HCT116 (cell line): ENCODE data around the gene STIM1. TPM values are rescaled to one million over a fixed set of nuclear protein-coding genes. Genes with fewer than 3 reads are reported as not detected.

ENCODE experiments used
- ATAC-seq: fragments of 200-7000 bp; cut with Tn5 transposase; 2 replicates; pipeline ENCODE4 v1.9.1; 2020; ENCODE audit warnings: mild to moderate bottlenecking, moderate library complexity
- BruUV-seq: library from RNA; stranded (reverse); fragments of 400-500 nt; replicated peaks from 2 replicates; lab custom pipeline; 2021; lab: Mats Ljungman, UMichigan
- CTCF ChIA-PET: fragments of 300-600 bp; sonication (Branson Sonifier 250); formaldehyde crosslinking; loops from one replicate; lab custom pipeline; 2021; ENCODE audit warnings: antibody characterized with exemption; lab: Charles Lee
- POLR2A ChIA-PET: fragments of 300-600, 350-600 bp; sonication (Branson Sonifier 250); formaldehyde crosslinking; loops from one replicate; lab custom pipeline; 2021; ENCODE audit warnings: antibody characterized with exemption; lab: Charles Lee
- RAD21 ChIA-PET, 2 experiments: fragments of 300-600 bp; sonication (Branson Sonifier 250); formaldehyde crosslinking; loops; one replicate each; lab custom pipeline; 2023; ENCODE audit warnings: low total read pairs in 2 of 2; ENCODE audit not compliant: uncharacterized antibody in 2 of 2, unreplicated experiment in 2 of 2, low non-redundant PET in 1 of 2; lab: Charles Lee
- DNase-seq: peaks from one replicate; pipeline ENCODE4 v3.0.0-alpha.2; 2010; ENCODE audit warnings: low read depth, low spot score
- H2AFZ ChIP-seq: fragments of 200-600 bp; shearing (Covaris generic), sonication (generic); 2 replicates; pipeline ENCODE4 v1.6.1; 2017; ENCODE audit warnings: low read depth, mixed run types, mixed read lengths, antibody characterized with exemption, low read length; ENCODE audit not compliant: poor library complexity, severe bottlenecking
- H3K27ac ChIP-seq: 2 replicates; pipeline ENCODE4 v1.5.1; 2012; ENCODE audit warnings: low read depth, low read length
- H3K27me3 ChIP-seq: fragments of 200-600 bp; sonication (generic); 2 replicates; pipeline ENCODE4 v1.6.1; 2016; ENCODE audit warnings: mixed run types, low read length, mixed read lengths; ENCODE audit not compliant: insufficient read depth
- H3K36me3 ChIP-seq, 2 experiments: fragments of 200-500 bp in 1 of 2; fragments of 200-600 bp in 1 of 2; sonication (Bioruptor generic) in 1 of 2; sonication (generic) in 1 of 2; 2 replicates each; pipeline versions ENCODE4 v1.5.1 to v1.6.1; 2014 to 2016; ENCODE audit warnings: low read length in 2 of 2, inconsistent platforms in 1 of 2, mixed read lengths in 1 of 2, mixed run types in 1 of 2; ENCODE audit not compliant: insufficient read depth in 2 of 2, control insufficient read depth in 1 of 2
- H3K4me1 ChIP-seq, 2 experiments: fragments of 200-600 bp in 1 of 2; sonication (generic) in 1 of 2; 2 replicates each; pipeline versions ENCODE4 v1.5.1 to v1.6.1; 2012 to 2017; ENCODE audit warnings: low read length in 2 of 2, inconsistent platforms in 1 of 2, mild to moderate bottlenecking in 1 of 2, mixed read lengths in 1 of 2, mixed run types in 1 of 2, moderate library complexity in 1 of 2; ENCODE audit not compliant: insufficient read depth in 2 of 2, control insufficient read depth in 1 of 2
- H3K4me2 ChIP-seq: fragments of 200-600 bp; sonication (generic); 2 replicates; pipeline ENCODE4 v1.6.1; 2017; ENCODE audit warnings: mixed run types, low read length, mixed read lengths
- H3K4me3 ChIP-seq, 2 experiments: fragments of 200-600 bp in 1 of 2; sonication (generic) in 1 of 2; replicated peaks in 1 of 2; 2 replicates each; pipeline ENCODE4 v1.5.1; 2011 to 2016; ENCODE audit warnings: low read length in 2 of 2, control low read depth in 1 of 2, low read depth in 1 of 2, mild to moderate bottlenecking in 1 of 2, mixed read lengths in 1 of 2, mixed run types in 1 of 2
- H3K79me2 ChIP-seq: fragments of 200-600 bp; sonication (generic); 2 replicates; pipeline ENCODE4 v1.6.1; 2017; ENCODE audit warnings: mild to moderate bottlenecking, mixed run types, low read length, moderate library complexity, mixed read lengths; ENCODE audit not compliant: insufficient read depth
- H3K9ac ChIP-seq: fragments of 200-600 bp; sonication (generic); 2 replicates; pipeline ENCODE4 v1.6.1; 2016; ENCODE audit warnings: low read length, mixed read lengths
- H3K9me2 ChIP-seq: fragments of 200-600 bp; sonication (generic), shearing (Covaris generic); 2 replicates; pipeline ENCODE4 v1.6.1; 2017; ENCODE audit warnings: mixed run types, mild to moderate bottlenecking, moderate library complexity; ENCODE audit not compliant: insufficient read depth
- H3K9me3 ChIP-seq, 2 experiments: fragments of 200-500 bp in 1 of 2; fragments of 200-600 bp in 1 of 2; sonication (Bioruptor generic) in 1 of 2; sonication (generic) in 1 of 2; 2 replicates each; pipeline ENCODE4 v1.6.1; 2014 to 2017; ENCODE audit warnings: low read length in 2 of 2, mixed read lengths in 2 of 2, inconsistent platforms in 1 of 2, low read depth in 1 of 2, mild to moderate bottlenecking in 1 of 2, mixed run types in 1 of 2, moderate library complexity in 1 of 2; ENCODE audit not compliant: control insufficient read depth in 1 of 2, insufficient read depth in 1 of 2
- H4K20me1 ChIP-seq: fragments of 200-600 bp; sonication (generic), shearing (Covaris generic); 2 replicates; pipeline ENCODE4 v1.6.1; 2017; ENCODE audit warnings: mixed run types, mild to moderate bottlenecking, moderate library complexity; ENCODE audit not compliant: insufficient read depth
- CEBPB ChIP-seq: IDR thresholded peaks from 2 replicates; pipeline ENCODE4 v1.6.1; 2012; ENCODE audit warnings: low read depth
- ELF1 ChIP-seq: IDR thresholded peaks from 2 replicates; pipeline ENCODE4 v1.6.1; 2012; ENCODE audit warnings: low read depth, borderline replicate concordance
- FOSL1 ChIP-seq: IDR thresholded peaks from 2 replicates; pipeline ENCODE4 v1.6.1; 2012; ENCODE audit warnings: low read depth
- RAD21 ChIP-seq: IDR thresholded peaks from 2 replicates; pipeline ENCODE4 v1.6.1; 2012; ENCODE audit warnings: low read depth, mild to moderate bottlenecking
- SIN3A ChIP-seq: IDR thresholded peaks from 2 replicates; pipeline ENCODE4 v1.6.1; 2012; ENCODE audit warnings: low read depth
- SP1 ChIP-seq: IDR thresholded peaks from 2 replicates; pipeline ENCODE4 v1.6.1; 2012; ENCODE audit warnings: low read depth
- SRF ChIP-seq: IDR thresholded peaks from 2 replicates; pipeline ENCODE4 v1.6.1; 2012; ENCODE audit warnings: low read depth
- TCF7L2 ChIP-seq: IDR thresholded peaks from 2 replicates; pipeline ENCODE4 v1.7.0; 2011; ENCODE audit warnings: borderline replicate concordance, inconsistent platforms; ENCODE audit not compliant: insufficient read depth, insufficient read length; ENCODE audit errors: extremely low read depth
- ZFX ChIP-seq: fragments of 450-650 bp; IDR thresholded peaks from 2 replicates; pipeline ENCODE4 v1.6.1; 2017
- intact Hi-C: fragments of 100-400 bp; cut with micrococcal nuclease; formaldehyde crosslinking; loops from 2 replicates; pipeline ENCODE4 v1.10.0; 2022
- total RNA-seq: library from RNA; stranded (reverse); gene quantifications from one replicate; pipeline ENCODE4 v1.2.1, GENCODE V29; 2021; ENCODE audit not compliant: unreplicated experiment
- TF ChIP-seq, protein P1 (sequence below): IDR thresholded peaks from 2 replicates; pipeline ENCODE4 v1.6.1; 2012
- TF ChIP-seq, protein P2 (sequence below), 3 experiments: fragments of 200-600 bp in 1 of 3; sonication (generic) in 1 of 3; IDR thresholded peaks in 2 of 3; conservative IDR thresholded peaks in 1 of 3; 2 replicates each; pipeline ENCODE4 v1.5.1; 2012 to 2017; ENCODE audit warnings: low read depth in 2 of 3, low read length in 2 of 3, antibody characterized with exemption in 1 of 3, borderline replicate concordance in 1 of 3, control low read depth in 1 of 3, mild to moderate bottlenecking in 1 of 3, mixed read lengths in 1 of 3, mixed run types in 1 of 3, moderate library complexity in 1 of 3; ENCODE audit not compliant: insufficient read depth in 1 of 3
- TF ChIP-seq, protein P3 (sequence below): IDR thresholded peaks from 2 replicates; pipeline ENCODE4 v1.6.1; 2011; ENCODE audit warnings: mild to moderate bottlenecking, low read length, moderate library complexity; ENCODE audit not compliant: insufficient replicate concordance; ENCODE audit errors: extremely low read depth
- TF ChIP-seq, protein P4 (sequence below): IDR thresholded peaks from 2 replicates; pipeline ENCODE4 v1.6.1; 2012

Gene STIM1
- total RNA-seq, 1 experiment from 2014 or later = 22.3 TPM

DNA sequence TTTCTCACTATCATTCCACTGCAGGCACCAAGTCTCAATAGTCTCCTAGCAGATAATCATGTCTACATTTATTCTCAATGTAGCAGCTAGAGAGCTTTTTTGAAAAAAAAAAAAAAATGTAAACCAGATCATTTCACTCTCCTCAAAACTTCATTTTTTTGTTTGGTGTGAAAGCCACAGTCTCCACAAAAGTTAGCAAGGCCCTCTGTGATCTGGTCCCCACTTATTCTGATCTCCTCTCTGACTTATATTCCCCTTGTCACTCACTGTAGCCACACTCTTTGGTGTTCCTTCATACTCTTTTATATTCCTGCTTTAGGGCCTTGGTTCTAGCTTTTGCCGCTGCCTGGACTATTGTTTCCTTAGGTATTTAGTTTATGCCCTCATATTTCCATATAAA lies 137.5 kb downstream of the STIM1 start:
- no TSS peak for BruUV-seq
- CTCF ChIA-PET = no interaction called here

DNA sequence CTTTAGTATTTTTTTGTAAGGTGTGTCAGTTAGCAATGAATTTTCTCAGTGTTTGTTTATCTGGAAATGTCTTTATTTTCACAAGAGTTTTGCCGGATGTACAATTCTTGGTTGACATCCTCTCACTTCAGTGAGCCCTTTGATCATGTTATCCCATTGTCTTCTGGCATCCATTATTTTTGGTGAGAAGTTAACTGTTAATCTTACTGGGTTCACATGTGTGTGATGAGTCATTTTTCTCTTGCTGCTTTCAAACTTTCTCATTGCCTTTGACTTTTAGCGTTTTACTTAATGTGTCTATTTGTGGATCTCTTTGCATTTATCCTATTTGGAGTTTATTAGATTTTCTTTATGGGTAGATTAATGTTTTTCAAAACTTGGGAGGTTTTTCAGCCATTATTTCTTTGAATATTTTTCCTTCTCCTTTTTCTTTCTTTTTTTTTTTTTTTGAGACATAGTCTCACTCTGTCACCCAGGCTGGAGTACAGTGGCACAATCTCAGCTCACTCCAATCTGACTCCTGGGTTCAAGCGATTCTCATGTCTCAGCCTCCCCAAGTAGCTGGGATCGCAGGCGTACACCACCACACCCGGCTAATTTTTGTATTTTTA lies 138.7 kb downstream of the STIM1 start:
- Histone ChIP-seq H2AFZ (no peak overlapping the region), H4K20me1 (no peaks in the 10 kb centered on the region), H3K9me2 (no peaks in the 10 kb centered on the region), H3K9me3 (peaks cover 4 to 7% of the 10 kb centered on the region in 2 experiments; a peak in 2 of 4 replicates), H3K27ac (no peak overlapping the region), H3K36me3 (no peaks in the 10 kb centered on the region), H3K4me3 (no peak overlapping the region), H3K4me2 (no peak overlapping the region), H3K27me3 (no peaks in the 10 kb centered on the region), H3K79me2 (no peaks in the 10 kb centered on the region), H3K4me1 (no peaks in the 10 kb centered on the region), H3K9ac (no peak overlapping the region)
- BruUV-seq = no TSS peak
- no peak for ATAC-seq
- intact Hi-C loops = no loop called here
- ChIA-PET POLR2A (no interaction called here), CTCF (no interaction called here), RAD21 (no interaction called here)
- no peak for DNase-seq
- TF ChIP-seq, protein P1, sequence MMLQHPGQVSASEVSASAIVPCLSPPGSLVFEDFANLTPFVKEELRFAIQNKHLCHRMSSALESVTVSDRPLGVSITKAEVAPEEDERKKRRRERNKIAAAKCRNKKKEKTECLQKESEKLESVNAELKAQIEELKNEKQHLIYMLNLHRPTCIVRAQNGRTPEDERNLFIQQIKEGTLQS = no peak
- no peak for TF ChIP-seq SIN3A
- TF ChIP-seq, protein P2, sequence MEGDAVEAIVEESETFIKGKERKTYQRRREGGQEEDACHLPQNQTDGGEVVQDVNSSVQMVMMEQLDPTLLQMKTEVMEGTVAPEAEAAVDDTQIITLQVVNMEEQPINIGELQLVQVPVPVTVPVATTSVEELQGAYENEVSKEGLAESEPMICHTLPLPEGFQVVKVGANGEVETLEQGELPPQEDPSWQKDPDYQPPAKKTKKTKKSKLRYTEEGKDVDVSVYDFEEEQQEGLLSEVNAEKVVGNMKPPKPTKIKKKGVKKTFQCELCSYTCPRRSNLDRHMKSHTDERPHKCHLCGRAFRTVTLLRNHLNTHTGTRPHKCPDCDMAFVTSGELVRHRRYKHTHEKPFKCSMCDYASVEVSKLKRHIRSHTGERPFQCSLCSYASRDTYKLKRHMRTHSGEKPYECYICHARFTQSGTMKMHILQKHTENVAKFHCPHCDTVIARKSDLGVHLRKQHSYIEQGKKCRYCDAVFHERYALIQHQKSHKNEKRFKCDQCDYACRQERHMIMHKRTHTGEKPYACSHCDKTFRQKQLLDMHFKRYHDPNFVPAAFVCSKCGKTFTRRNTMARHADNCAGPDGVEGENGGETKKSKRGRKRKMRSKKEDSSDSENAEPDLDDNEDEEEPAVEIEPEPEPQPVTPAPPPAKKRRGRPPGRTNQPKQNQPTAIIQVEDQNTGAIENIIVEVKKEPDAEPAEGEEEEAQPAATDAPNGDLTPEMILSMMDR (IDR thresholded peaks at IDR 0.05 in 2 of 3, conservative IDR thresholded peaks at IDR 0.05 in 1 of 3; ENCODE audit: borderline replicate concordance in 1 of 3, insufficient read depth in 1 of 3, low read depth in 2 of 3, low read length in 2 of 3) = no peak
- TF ChIP-seq CEBPB = no peak
- TF ChIP-seq ZFX = no peak
- TF ChIP-seq, protein P3, sequence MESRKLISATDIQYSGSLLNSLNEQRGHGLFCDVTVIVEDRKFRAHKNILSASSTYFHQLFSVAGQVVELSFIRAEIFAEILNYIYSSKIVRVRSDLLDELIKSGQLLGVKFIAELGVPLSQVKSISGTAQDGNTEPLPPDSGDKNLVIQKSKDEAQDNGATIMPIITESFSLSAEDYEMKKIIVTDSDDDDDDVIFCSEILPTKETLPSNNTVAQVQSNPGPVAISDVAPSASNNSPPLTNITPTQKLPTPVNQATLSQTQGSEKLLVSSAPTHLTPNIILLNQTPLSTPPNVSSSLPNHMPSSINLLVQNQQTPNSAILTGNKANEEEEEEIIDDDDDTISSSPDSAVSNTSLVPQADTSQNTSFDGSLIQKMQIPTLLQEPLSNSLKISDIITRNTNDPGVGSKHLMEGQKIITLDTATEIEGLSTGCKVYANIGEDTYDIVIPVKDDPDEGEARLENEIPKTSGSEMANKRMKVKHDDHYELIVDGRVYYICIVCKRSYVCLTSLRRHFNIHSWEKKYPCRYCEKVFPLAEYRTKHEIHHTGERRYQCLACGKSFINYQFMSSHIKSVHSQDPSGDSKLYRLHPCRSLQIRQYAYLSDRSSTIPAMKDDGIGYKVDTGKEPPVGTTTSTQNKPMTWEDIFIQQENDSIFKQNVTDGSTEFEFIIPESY = no peak
- TF ChIP-seq, protein P4, sequence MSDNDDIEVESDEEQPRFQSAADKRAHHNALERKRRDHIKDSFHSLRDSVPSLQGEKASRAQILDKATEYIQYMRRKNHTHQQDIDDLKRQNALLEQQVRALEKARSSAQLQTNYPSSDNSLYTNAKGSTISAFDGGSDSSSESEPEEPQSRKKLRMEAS = no peak
- no peak for TF ChIP-seq ELF1
- TF ChIP-seq FOSL1 = peak; percentile 39; the same call in 1 of the 2 replicates
- TF ChIP-seq TCF7L2 = peak; percentile 46

More for the DNA sequence above, 137.5 kb downstream of the STIM1 start:
- no peaks in the 10 kb centered on the region for H4K20me1 ChIP-seq
- DNase-seq = no peak
- H3K27ac ChIP-seq = no peak overlapping the region
- H3K9ac ChIP-seq = no peak overlapping the region
- peaks cover 4 to 7% of the 10 kb centered on the region in 2 experiments; a peak in 2 of 4 replicates for H3K9me3 ChIP-seq
- H2AFZ ChIP-seq = no peak overlapping the region
- no peaks in the 10 kb centered on the region for H3K9me2 ChIP-seq
- H3K4me2 ChIP-seq = no peak overlapping the region
- ChIA-PET RAD21 (no interaction called here), POLR2A (no interaction called here)
- no peak for TF ChIP-seq TCF7L2
- no peak for TF ChIP-seq SRF
- TF ChIP-seq RAD21 = no peak
- no peak for TF ChIP-seq SP1
- no peaks in the 10 kb centered on the region for H3K36me3 ChIP-seq
- intact Hi-C loops = no loop called here
- ATAC-seq = no peak
- no peaks in the 10 kb centered on the region for H3K27me3 ChIP-seq
- H3K4me3 ChIP-seq = no peak overlapping the region
- H3K79me2 ChIP-seq = no peaks in the 10 kb centered on the region
- H3K4me1 ChIP-seq = no peaks in the 10 kb centered on the region
